ENCODE data around the gene DMD.

The DMD gene

GRCh38 chrX:31555506-31555905, 1655.8 kb downstream of the DMD start:
- DNase-seq: no peak

DNA sequence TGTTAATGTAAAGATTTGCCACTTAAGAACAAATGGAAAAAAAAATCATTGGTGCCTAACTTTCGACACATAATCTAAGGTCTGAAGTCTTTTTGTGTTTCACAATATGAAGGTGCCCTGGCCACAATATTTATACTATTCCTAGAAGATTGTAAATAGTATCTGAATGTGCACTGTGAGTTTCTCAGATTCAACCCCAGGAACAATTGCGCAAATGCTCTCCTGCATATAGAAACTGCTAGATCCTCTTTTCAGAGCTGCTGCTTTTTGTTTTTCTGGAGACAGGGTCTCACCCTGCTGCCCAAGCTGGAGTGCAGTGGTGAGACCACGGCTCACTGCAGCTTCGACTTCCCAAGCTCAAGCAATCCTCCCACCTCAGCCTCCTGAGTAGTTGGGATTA, 1659.4 kb downstream of the DMD start:
- DNase-seq: no peak

GRCh38 chrX:31550158-31550557, 1661.2 kb downstream of the DMD start:
- DNase-seq: no peak

- DNase-seq: no peak
Measured at GRCh38 chrX:31547816-31548215, 1663.5 kb downstream of the DMD start.

- DNase-seq: no peak
Measured at GRCh38 chrX:31547416-31547815, 1663.9 kb downstream of the DMD start.

DNA sequence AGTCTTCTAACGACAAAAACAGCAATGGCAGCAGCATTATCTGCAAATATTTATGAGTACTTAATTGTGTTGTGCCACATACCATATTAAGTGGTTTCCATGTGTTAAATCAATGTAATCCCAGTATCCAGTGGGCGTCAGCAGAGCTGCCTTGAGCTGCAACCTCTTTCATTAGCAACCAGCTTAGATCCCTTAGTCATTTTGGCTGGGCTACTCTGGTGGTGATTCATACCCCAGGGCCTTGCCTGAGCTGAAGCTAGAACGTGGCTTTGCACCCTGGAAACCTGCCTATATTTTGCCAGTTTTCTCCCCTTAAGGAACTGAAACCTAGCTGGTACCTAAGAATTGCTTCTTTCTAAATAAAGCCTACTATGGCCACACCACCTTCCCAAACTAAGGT, 1665.2 kb downstream of the DMD start:
- DNase-seq: no peak

DNA sequence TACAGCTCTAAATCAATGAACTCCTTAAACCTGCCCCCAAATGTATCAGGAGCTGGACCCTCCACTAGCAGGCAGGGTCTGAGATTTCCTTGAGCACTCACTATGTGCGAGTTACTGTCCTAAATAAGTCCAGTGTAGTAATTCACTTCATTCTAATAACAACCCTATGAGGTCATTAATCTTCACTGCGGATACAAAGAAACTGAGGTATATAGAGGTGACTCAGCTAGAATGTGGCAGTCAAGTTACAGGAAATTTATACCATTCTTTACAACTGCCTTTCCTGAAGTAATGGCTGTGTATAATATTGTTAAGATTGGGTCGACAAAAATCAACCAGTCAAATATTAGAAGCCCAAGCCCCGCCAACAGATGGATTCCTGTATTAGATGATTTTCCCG, 1665.6 kb downstream of the DMD start:
- DNase-seq: no peak

GRCh38 chrX:31545191-31545590, 1666.2 kb downstream of the DMD start:
- DNase-seq: no peak

- DNase-seq: no peak
Measured at GRCh38 chrX:31543634-31544033, 1667.7 kb downstream of the DMD start.

DNA sequence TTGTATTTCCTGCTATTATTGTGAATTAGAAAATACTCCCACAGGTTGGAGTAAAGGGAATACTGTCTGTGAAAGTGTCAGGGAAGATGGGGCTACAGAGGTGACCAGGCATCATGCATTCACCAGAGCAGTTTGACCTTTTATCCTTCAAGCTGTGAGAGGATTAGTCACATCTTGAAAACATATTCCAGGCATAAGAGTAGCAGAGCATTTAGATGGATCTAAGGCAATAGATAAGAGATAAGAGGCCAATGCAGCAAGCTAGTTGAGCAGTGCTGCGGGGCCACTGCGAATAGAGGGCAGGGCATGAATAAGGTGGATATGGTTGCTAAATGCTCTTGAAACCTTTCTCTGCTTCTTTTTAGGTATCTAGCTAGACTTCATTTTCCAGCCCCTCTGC, 1668.8 kb downstream of the DMD start:
- DNase-seq: no peak

DNA sequence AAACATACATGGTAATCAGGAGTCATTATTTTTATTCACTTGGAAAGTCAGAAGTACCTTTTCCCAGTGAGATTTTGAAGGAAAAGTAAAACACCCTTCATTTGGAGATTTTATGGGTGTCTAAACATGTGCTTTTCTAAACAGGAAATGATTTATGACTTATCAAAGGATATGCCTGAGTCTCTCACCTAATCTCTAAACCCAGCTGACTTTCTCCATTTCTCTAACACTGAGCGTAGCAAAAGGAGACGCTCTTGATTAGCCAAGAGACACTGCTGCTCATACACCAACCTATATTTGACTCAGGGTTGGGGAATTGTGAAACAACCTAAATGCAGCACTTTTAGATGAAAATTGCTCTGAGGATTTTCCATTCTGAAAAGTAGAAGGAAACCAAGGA, 1671.0 kb downstream of the DMD start:
- DNase-seq: no peak

DNA sequence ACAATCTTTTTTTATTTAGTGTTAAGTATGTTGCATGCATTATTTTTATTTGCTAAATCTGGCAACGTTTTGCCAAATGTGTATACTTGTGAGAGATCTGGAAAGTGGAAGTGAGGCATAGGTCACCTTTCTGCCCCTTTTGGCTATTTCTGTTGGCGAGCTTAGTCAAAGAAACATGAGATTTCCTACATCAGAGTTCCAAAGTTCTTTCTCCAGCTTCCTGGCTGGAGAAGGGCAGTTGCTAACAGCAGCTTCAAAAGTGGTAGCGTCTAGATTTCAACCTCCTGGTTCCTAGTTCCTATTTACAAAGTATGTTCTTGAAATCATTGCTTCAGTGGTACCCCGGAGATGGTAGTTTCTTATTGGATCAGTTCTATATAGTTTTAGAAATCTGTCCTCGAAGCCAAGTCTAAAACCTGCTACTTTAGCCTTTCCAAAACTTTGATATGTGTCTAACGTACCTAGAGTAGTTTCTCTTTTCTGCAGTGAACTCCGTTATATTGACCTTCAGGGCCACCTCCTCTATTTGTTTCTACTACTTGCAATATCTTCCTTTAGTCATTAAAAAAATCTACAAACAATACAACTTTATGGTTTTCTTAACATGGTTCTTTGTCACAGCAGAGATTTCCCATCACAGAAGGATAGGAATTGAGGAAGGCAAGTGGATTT, 1683.8 kb downstream of the DMD start:
- DNase-seq: no peak

- no peak for DNase-seq
Measured at GRCh38 chrX:31523884-31524536, 1687.3 kb downstream of the DMD start.

GRCh38 chrX:31522760-31523159, 1688.6 kb downstream of the DMD start:
- no peak for DNase-seq

GRCh38 chrX:31521941-31522340, 1689.4 kb downstream of the DMD start:
- no peak for DNase-seq

- DNase-seq: no peak
Measured at GRCh38 chrX:31516527-31516926, 1694.8 kb downstream of the DMD start.

DNA sequence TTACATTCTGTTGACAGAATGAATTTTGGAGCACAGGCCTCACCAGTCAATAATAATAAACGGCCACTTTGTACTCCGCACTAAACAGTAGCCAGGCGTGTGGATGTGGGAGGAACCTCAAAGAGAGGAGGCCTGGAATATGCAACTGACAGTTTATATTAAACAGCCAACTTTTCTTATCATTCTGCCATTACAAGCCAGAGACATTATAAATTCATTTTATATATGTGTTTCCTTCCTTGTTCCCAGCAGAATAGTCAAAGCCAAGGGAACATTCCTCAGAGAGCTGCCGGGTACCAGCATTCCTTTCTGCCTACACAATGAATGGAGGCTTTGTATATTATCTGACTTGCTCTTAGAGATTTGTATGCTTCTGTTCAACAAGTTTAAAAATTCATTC, 1703.0 kb downstream of the DMD start:
- DNase-seq: no peak

DNA sequence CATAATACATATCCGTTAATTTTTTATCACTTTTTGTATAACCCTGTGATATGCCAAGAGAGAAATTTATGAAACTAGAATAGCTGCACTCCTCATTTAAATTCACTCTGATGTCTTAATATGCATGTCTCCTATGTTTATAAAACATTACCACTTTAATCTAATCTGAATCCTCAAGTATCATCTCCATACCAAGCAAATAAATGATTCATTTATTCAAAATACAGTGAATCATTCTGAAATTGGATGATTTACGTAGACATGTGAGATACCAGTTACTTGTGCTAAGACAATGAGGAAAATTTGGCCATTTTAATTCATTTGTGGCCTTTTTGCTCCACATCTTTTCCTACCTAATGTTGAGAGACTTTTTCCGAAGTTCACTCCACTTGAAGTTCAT, 1704.4 kb downstream of the DMD start:
- no peak for DNase-seq

- DNase-seq: no peak
Measured at GRCh38 chrX:31506360-31506759, 1705.0 kb downstream of the DMD start.

DNA sequence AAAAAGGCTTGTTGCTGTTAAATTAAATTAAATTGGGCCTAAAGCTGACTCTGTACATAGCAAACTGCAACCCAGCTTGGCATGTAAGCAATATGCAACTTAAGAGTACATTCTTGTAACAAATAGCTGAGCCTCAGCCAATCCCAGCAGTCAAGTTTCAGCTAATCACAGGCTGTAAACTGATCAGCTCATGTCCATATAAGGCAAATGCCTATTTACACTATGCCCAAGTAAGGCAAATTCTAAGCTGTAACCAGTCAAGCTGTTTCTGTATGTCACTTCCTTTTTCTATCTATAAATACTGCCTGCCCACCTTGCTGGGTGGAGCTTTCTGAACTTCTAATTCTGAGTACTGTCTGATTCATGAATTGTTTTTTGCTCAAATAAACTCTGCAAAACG, 1710.4 kb downstream of the DMD start:
- no peak for DNase-seq

GRCh38 chrX:31499109-31499508, 1712.2 kb downstream of the DMD start:
- no peak for DNase-seq

GRCh38 chrX:31497086-31497485, 1714.3 kb downstream of the DMD start:
- no peak for DNase-seq

DNA sequence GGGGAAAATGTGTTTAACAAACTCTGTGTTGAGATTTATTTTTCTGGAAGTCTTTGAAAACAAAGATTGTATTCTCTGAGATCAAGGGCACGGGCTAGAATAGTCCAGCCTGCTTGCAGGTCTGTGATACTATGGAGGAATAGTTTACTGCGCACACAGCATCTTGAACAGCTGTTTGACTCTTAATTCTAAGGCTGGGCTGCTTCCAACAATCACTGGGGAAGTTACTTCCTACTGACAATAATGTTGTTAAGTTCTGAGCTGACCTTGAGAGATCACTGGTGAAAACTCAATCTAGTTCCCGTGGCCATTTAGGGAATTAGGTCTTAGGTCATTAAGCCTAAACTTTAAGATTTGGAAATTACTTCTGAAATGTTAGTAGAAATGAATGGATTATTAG, 1723.4 kb downstream of the DMD start:
- DNase-seq: no peak

GRCh38 chrX:31483336-31483735, 1728.0 kb downstream of the DMD start:
- DNase-seq: no peak

GRCh38 chrX:31480696-31481095, 1730.7 kb downstream of the DMD start:
- no peak for DNase-seq

Measured in activated CD4-positive, alpha-beta T cell treated with anti-CD3 and anti-CD28 coated beads for 4 hours (primary cell).